Pons (tissue), 1 donor: ENCODE data around the gene HIBADH.
"Not testable (repeated sequence)": the region's sequence is repeated elsewhere in the genome, so short reads cannot be mapped to it uniquely, and the experiment has no call there.

Experiments used
- DNase-seq: peaks from one replicate; pipeline ENCODE4 v3.0.0-alpha.2; 2016; ENCODE audit warnings: low spot score

The HIBADH gene

DNA sequence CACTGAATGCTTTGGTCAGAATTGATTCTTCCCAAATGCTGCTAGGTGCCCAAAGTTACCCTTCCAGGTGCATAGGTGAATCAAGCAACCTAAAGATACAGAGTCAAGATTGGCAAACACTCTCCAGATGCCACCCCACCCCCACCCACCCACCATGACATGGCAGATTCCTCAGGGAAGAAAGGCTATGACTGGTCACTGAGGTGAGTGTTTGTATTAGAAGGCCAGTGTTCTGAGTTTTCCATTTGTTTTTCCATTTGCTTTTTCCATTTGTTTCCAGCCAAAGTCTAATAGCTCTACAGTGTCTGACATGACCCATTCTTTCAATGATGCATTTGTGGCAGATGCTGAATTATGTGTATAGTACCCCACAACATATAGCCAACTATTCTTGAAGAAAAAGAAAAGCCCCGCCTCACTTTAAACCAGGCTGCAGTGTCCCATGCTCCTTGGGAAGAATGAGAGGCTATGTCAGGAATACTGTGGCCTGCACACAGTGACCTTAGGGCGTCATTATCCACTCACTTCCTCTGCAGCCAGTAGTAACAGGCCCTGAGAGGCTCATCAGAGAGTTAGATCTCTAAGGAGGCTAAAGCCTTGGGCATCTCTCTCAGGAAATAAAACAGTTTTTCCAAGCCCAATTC is 16.1 kb upstream of the HIBADH start:
- DNase-seq = no peak

DNA sequence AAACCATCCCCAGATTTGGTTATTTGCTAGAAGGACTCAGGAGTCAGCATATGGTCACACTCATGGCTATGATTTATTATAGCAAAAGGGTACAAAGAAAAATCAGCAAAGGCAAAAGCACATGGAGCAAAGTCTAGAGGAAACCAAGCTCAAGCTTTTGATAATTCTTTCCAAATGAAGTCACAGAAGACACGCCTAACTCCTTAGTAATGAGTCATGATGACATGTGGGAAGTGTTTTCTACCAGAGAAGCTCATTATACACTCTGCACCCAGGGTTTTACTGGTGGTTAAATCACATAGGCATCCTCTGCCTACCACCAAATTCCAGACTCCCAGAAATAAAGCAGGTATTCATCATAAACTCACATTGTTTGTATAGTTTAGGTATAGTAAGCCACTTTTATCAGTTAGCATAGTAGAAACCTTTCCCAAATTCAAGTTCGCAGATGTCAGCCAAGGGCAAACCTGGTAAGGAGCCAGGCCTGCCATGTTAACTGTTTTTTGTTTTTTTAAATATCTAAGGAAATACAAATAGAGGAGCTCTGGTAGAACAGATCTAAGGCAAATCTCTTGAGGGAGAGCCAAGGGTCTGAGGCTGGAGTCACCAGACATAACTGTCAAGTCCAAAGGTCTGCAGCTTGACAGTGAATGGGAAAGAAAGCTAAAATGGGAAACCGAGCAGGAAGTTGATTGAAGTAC is 15.4 kb upstream of the HIBADH start:
- no peak for DNase-seq

DNA sequence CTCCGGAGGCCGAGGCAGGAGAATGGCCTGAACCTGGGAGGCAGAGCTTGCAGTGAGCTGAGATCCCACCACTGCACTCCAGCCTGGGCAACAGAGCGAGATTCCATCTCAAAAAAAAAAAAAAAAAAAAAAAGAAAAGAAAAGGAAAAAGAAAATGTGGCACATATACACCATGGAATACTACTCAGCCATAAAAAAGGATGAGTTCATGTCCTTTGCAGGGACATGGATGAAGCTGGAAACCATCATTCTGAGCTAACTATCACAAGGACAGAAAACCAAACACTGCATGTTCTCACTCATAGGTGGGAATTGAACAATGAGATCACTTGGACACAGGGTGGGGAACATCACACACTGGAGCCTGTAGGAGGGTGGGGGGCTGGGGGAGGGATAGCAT is 11.4 kb upstream of the HIBADH start:
- DNase-seq = not testable (repeated sequence)

DNA sequence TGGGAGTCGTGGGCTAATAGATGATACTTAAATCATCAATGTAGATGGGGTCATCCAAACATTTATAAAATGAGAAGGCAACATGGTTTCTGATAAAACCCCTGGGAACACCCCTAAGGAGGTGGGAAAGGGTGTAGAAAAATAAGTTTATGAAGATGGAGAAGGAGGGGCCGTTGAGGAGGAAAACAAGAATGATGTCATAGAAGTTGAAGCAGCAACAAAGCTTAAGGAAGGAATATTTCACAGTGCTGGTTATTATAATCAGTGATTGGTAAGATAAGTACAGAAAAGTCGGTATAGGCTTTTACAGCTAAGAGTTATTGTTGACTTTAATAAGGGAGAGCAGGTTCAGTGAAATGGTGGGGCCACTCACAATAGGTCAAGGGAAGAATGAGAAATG is 9.0 kb upstream of the HIBADH start:
- no peak for DNase-seq

DNA sequence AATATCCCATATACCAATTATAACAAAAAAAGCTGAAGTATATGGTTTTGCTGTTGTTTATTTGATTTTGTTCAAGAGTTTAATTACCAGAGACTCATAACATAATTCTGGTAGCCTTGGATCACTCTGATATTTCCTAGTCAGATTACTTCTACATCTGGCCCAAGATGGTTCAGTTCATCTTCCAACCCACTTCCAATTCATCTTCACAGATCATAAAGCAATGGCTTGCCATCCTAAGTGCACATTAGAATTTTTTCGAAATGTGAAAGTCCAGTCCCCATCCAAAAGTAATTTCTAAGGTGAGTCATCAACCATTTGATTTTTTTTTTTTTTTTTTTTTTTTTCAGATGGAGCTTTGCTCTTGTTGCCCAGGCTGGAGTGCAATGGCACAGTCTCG is 8.0 kb upstream of the HIBADH start:
- no peak for DNase-seq

DNA sequence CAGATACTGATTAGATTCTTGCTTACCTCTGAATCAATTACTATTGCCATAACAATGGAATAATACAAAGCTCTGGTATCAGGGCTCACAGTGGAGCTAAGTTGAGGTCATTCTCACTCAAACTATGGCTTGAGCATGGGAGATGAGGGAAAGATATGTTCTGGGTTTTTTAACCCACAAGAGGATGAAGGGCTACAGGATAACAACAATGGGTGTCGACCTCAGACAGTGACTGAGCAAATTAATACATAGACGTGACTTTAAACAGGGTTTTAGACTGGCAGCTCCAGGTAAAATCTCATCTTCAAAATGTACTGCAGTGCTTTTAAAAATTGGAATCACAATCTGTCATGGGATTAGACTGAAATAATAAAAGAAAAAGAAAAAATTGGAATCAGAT is 7.5 kb upstream of the HIBADH start:
- DNase-seq = no peak

DNA sequence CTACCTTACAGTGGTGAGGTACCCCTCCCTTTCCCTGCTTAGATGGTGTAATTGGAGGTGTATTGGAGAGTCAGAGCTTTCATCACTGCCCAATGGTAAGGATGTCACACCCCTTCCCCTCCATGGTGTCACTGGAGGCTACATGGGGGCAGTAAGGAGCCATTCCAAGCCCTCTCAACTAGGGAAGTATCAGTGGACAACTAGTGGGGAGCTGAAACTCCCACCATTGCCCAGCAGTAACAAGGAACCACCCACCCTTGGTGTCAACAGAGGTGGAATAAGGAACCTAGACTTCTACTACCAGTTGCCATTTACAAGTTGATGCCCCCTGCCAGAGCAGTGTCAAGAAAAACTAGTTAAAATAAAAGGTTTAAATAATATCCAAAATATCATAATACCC is 2.8 kb upstream of the HIBADH start:
- DNase-seq = no peak

DNA sequence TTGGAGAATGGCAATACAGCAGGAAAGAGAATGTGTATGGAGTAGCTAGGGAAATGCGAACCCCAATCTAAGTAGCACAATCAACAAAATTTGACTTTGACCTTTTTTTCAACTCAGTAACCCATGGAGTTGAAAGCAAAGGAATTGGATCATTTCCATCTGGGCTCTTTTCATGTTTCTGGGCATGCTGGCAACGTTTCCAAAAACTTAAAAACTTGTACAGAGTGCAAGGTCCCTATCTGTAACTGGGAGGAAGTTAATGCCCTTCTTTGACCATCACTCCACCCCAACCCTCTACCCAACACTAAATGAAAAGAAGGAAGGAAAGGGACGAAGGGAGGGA is 1.3 kb upstream of the HIBADH start:
- no peak for DNase-seq

DNA sequence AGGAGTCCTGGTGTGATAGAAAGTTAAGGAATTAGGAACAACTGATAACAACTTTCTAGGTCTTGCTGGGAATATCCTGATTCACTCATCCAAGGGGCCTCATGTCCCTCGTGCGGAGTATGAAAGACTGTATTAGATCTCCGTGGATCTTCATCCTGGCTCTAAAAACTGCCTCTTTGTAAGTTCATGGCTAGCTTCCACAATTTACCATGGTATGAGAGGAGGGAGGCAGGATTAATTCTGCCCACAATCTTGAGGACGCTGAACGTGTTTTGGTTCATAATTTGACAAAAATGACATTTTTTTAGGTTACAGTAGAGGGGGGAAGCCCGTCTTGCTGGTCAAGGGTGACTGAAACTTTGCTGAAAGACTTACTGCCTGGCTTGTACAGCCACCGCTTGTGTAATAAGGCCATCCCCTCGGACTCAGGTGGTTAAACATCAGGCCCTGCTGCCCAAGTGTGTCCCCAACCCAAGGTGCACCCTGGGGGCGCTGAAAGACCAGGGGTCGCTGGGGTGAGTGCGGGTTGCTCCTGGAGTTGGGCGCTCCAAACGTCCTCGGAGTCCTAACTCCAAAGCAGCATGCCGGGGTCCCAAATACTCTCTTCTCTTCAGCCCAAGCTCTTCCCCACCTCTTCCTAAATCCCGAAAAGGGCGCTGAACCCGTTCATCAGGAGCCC is 733 bp downstream of the HIBADH start:
- DNase-seq = peak; percentile 63

DNA sequence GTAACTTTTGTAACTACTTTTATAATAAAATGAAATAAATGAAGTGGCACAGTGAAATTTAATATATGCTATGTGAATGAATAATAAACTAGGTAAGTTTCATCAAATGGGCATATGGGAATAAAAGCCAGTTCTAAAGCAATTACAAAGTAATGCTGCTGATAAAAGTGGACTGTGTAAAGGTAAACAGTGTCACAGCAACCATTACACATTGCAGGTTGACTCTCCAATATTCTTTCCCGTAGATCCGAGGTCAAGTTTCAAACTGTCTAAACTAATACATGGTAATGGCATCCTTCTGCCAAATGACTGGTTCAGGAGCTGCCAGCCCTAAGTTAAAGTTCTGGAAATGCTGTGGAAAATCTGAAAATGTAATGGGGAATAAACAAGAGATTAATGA is 6.0 kb downstream of the HIBADH start:
- no peak for DNase-seq

DNA sequence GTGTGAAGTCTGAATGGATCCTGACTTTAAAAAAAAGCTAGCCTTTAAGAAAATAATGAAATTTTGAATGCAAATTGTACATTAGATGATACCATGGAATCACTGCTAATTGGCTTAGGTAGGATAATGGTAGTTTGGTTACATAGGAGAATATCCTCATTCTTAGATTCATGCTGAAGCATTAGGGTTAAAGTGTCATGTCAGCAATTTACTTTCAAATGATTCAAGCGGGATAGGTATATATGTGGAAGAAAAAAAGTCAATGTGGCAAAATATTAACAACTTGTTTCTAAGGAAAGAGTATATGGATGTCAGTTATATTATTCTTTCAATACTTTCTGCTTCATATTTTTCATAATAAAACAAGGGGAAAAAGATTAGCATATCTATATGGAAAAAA is 7.5 kb downstream of the HIBADH start:
- DNase-seq = no peak

DNA sequence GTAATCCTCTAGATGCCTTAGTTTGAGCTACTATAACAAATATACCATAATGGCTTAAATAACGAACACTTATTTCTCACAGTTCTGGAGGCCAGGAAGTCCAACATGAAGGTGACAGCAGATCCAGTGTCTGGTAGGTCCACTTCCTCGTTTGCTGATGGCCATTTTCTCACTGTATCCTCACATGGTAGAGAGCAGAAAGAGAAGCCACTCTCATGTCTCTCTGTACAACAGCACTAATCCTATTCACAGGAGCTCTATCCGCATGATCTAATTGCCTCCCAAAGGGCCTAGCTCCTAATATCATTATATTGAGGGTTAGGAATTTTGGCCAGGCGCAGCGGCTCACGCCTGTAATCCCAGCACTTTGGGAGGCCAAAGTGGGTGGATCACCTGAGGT is 10.2 kb downstream of the HIBADH start:
- no peak for DNase-seq

DNA sequence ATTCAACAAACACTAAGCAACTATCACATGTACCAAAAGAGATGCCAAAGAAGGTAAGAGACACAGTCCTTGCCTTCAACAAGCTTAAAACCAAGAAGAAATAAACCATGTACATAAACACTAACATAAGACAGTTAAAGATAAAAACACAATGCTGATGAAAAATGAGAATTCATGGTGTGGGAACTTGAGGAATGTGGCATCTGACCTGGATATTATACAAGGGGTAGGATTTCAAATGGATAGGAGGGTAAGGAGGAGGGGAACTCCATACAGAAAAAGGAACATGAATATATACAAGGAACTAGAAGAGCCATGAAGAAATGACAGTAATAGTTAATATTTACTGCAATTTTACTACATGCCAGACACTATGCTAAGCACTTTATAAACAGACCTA is 11.0 kb downstream of the HIBADH start:
- DNase-seq = no peak

DNA sequence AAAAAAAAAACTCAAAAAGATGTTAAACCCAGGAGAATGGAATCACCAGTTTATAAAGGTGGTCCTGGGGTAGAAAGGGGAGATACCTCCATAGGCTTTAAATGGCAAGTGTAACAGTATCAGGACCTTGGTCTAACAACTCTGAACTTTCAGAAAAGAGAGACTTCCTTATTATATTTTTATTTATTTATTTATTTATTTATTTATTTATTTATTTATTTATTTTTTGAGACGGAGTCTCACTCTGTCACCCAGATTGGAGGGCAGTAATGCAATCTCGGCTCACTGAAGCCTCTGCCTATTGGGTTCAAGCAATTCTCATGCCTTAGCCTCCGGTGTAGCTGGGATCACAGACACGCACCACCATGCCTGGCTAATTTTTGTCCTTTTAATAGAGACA is 12.4 kb downstream of the HIBADH start:
- no peak for DNase-seq

DNA sequence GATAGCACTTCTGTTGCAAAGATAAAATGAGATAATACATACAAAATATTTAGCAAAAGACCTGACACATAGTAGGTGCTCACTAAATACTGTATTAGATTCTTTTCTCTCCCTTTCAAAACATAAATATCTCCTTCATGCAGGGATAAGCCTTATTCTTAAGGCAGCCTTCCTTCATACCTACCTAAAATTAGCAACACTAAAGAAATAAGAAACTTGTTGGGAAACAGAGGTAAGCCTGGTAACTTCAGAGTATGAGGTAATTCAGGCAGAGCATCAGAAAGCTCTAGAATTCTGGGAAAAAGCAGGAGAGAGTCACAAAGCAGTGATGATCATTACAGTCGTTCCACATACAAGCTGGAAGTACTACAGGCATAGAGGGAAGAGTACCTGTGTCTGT is 15.2 kb downstream of the HIBADH start:
- DNase-seq = no peak

DNA sequence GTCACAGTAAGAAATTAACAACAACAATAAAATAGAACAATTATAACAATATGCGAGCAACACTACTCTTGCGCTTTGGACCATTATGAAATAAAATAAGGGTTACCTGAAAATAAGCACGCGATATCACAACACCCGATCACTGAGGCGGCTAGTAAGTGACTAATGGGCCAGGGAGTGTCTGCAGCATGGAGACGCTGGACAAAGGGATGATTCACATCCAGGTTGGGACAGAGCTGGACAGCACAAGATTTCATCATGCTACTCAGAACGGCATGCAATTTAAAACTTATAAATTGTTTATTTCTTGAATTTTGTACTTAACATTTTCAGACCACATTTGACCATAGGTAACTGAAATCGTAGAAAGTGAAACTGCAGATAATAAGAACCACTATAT is 15.6 kb downstream of the HIBADH start:
- DNase-seq = no peak

DNA sequence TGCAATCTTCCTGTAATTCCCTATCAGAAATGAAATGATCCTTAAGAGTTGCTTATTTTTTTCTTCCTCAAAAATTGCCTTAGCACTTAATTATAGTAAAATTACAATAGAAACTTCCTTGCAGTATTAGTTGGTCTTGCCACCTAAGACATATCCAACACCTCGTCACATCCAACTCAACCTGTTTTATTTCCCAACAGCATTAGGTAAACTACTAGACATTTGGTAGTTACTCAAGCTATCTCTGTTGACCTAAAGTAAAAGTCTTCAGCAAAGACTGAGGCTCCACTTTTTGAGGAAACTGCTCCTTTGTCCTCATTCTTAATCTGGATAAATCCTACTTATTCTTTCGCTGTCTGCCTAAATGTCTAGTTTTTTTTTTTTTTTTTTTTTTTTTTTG is 20.4 kb downstream of the HIBADH start:
- DNase-seq = no peak

DNA sequence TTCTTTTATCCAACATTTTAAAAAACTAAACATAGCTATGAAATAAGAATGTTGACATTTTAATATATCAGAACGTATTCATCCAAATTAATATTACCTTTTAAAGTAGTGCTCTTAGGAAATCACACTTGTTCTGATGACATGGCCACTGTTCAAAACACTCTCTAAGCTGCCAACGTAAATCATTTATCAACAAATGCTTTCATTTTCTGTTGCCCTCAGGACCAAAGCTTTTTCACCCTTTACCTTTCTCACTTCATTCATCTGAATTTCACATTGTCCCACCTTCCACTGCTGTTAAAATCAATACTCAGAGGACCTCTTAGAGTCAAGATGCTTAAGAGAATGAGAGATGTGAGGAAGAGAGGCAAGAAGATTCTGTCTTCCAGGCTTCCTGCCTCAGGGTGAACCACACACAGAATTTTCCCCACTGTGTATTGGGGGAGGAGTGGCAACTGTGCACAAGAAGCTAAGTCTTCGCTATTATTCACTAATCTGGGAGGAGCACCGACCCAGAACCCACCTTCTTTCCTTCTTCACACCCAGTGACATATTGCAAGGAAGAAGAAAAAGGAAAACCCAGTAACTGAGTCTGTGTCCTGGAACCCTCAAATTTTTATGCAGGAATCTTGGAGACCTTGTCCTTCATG is 21.0 kb downstream of the HIBADH start:
- DNase-seq = peak; percentile 10

DNA sequence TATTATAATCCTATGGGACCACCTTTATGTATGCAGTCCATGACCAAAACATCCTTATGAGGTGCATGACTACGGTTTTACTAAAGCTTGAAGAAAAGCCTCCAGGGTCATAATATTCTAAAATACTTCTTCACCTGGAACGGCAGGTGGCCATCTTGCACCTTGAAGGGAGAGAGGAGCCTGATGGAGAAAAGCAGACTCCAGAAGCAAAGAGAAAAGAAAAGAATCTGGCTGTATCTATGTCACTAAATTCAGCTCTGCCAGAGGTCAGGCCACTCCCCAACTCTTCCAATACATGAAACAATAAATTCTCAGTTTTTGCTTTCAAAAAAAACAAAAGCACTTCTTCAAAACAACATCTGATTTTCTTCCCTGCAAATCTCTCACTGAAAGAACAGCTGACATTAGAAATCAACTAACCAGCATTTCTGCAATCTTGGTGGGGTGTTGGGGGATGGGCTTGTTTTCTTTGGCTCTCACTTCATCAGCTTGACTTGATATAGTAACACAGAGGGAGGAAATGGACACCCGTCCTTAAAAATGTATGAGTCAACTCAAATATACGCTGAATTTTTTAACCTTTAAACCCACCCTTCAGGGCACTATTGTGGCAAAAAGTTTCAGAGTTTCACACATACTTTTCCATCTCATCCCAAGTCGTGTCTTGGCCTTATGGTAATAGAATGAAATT is 21.7 kb downstream of the HIBADH start:
- peak; percentile 43 for DNase-seq

DNA sequence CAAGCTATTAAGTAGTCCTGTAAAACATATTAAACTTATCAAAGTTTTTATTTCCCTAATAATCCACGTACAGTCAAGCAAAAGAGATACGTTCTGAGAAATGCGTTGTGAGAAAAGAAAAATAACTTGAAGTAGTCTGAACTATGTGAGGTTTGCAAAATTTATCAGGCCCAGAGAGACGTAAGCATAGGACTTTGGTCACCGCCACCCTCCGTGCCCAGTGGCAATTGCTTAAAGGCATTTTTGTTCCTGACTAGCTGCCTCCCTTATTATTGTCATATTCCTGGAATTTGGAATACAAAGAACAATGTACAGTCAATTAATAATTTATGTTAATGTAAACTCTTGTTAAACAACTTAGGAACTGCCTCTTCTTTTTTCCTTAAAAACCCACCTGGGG is 22.8 kb downstream of the HIBADH start:
- no peak for DNase-seq

DNA sequence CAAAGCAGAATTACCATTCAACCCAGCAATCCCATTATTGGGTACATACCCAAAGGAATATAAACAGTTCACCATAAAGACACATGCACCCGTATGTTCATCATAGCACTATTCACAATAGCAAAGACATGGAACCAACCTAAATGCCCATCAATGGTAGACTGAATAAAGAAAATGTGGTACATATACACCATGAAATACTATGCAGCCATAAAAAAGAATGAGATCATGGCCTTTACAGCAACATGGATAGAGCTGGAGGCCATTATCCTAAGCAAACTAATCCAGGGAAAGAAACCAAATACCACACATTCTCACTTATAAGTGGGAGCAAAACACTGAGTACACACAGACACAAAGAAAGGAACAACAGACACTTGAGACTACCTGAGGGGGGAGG is 23.6 kb downstream of the HIBADH start:
- not testable (repeated sequence) for DNase-seq

DNA sequence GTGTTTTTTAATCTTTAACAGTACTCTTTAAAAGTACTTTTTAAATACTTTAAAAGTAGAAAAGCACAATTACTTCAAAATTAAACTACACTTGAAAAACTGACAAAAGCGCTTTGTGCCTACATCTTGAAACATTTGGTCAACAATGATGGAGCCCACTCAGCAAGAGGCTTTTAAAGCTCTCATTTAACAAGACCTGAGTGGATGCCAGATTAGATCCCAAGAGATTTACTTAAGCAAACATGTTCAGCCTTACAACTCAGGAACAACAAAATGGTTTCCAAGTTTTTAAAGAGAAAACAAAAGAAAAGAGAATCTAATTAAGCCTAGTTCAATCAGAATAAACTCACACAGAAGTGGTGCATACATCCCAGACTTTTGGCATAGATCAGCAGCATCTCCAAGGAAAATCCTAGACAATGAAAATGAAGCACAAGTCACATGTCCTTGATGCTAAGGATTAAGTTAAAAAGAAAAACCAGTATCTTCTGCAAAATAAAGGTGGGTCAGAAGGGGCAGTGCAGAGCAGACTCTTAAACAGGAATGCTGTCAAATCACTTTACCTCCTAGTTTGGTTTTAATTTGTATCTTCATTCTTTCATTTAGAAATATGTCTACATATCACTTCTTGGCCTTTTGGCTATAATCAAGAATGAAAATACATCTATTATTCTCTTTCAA is 26.2 kb downstream of the HIBADH start:
- no peak for DNase-seq
